Mesenchymal stem cell (in vitro differentiated cells and primary cell): ENCODE data around the gene NFATC3.
A peak's percentile ranks its signal among the peaks of the same experiment; 100 is the strongest.

ENCODE experiments used
- DNase-seq: peaks from one replicate; pipeline ENCODE4 v3.0.0-alpha.2; 2013
- H2AFZ ChIP-seq: one replicate; pipeline ENCODE4 v1.6.1; 2013; ENCODE audit warnings: low read depth, mild to moderate bottlenecking, control low read depth, inconsistent platforms, low read length, moderate library complexity
- H2AK5ac ChIP-seq: 2 replicates; pipeline ENCODE4 v1.6.1; 2013; ENCODE audit warnings: low read length, moderate library complexity, mild to moderate bottlenecking, inconsistent platforms; ENCODE audit not compliant: severe bottlenecking
- H2BK120ac ChIP-seq: one replicate; pipeline ENCODE4 v1.6.1; 2013; ENCODE audit warnings: low read depth, mild to moderate bottlenecking, inconsistent platforms, low read length, moderate library complexity
- H2BK12ac ChIP-seq, 2 experiments: one replicate each; pipeline ENCODE4 v1.6.1; 2013; ENCODE audit warnings: inconsistent platforms in 2 of 2, low read length in 2 of 2, mild to moderate bottlenecking in 2 of 2, moderate library complexity in 2 of 2, control low read depth in 1 of 2
- H2BK15ac ChIP-seq: one replicate; pipeline ENCODE4 v1.6.1; 2013; ENCODE audit warnings: mild to moderate bottlenecking, low read depth, inconsistent platforms; ENCODE audit not compliant: poor library complexity, severe bottlenecking
- H2BK5ac ChIP-seq: 2 replicates; pipeline ENCODE4 v1.6.1; 2013; ENCODE audit warnings: low read depth, mild to moderate bottlenecking, low read length, control low read depth, inconsistent platforms; ENCODE audit not compliant: poor library complexity, severe bottlenecking
- H3K14ac ChIP-seq, 2 experiments: one replicate each; pipeline ENCODE4 v1.6.1; 2013; ENCODE audit warnings: inconsistent platforms in 2 of 2, low read length in 2 of 2, control low read depth in 1 of 2, mild to moderate bottlenecking in 1 of 2, moderate library complexity in 1 of 2
- H3K18ac ChIP-seq, 2 experiments: one replicate each; pipeline ENCODE4 v1.6.1; 2013; ENCODE audit warnings: inconsistent platforms in 2 of 2, low read length in 2 of 2, control low read depth in 1 of 2, low read depth in 1 of 2, mild to moderate bottlenecking in 1 of 2
- H3K23ac ChIP-seq, 2 experiments: one replicate each; pipeline ENCODE4 v1.6.1; 2013; ENCODE audit warnings: inconsistent platforms in 2 of 2, low read length in 2 of 2, mild to moderate bottlenecking in 2 of 2, moderate library complexity in 2 of 2, control low read depth in 1 of 2
- H3K27ac ChIP-seq: 2 replicates; pipeline ENCODE4 v1.5.1; 2013; ENCODE audit warnings: mild to moderate bottlenecking, moderate library complexity, low read length, control low read depth, inconsistent platforms; ENCODE audit not compliant: poor library complexity, severe bottlenecking
- H3K27me3 ChIP-seq, 2 experiments: 2 replicates each; pipeline versions ENCODE4 v1.6.1 to v1.7.0; 2013; ENCODE audit warnings: low read length in 2 of 2, mild to moderate bottlenecking in 2 of 2, moderate library complexity in 2 of 2, control low read depth in 1 of 2, inconsistent platforms in 1 of 2; ENCODE audit not compliant: control insufficient read depth in 1 of 2, insufficient read depth in 1 of 2
- H3K36me3 ChIP-seq, 2 experiments: 2 replicates each; pipeline versions ENCODE4 v1.6.1 to v1.7.0; 2013; ENCODE audit warnings: low read length in 2 of 2, control low read depth in 1 of 2, inconsistent platforms in 1 of 2, low read depth in 1 of 2, mild to moderate bottlenecking in 1 of 2; ENCODE audit not compliant: insufficient read depth in 2 of 2, control insufficient read depth in 1 of 2
- H3K4ac ChIP-seq, 2 experiments: one replicate each; pipeline ENCODE4 v1.6.1; 2013; ENCODE audit warnings: inconsistent platforms in 2 of 2, low read length in 2 of 2, mild to moderate bottlenecking in 2 of 2, moderate library complexity in 2 of 2, control low read depth in 1 of 2, low read depth in 1 of 2
- H3K4me1 ChIP-seq: 2 replicates; pipeline ENCODE4 v1.6.1; 2013; ENCODE audit warnings: low read depth, low read length, control low read depth; ENCODE audit not compliant: control insufficient read depth, insufficient read depth
- H3K4me2 ChIP-seq: 2 replicates; pipeline ENCODE4 v1.6.1; 2013; ENCODE audit warnings: low read length, mild to moderate bottlenecking, inconsistent platforms; ENCODE audit not compliant: poor library complexity, severe bottlenecking
- H3K4me3 ChIP-seq, 2 experiments: 2 replicates each; pipeline versions ENCODE4 v1.5.1 to v1.7.0; 2013; ENCODE audit warnings: low read length in 2 of 2, mild to moderate bottlenecking in 2 of 2, control low read depth in 1 of 2, low read depth in 1 of 2; ENCODE audit not compliant: insufficient read depth in 1 of 2
- H3K79me1 ChIP-seq: replicated peaks from 2 replicates; pipeline ENCODE4 v1.6.1; 2013; ENCODE audit warnings: mild to moderate bottlenecking, control low read depth, low read length, inconsistent platforms; ENCODE audit not compliant: poor library complexity, severe bottlenecking
- H3K9ac ChIP-seq: 2 replicates; pipeline ENCODE4 v1.7.0; 2013; ENCODE audit warnings: mild to moderate bottlenecking, low read length, moderate library complexity
- H3K9me3 ChIP-seq: 2 replicates; pipeline ENCODE4 v1.7.0; 2013; ENCODE audit warnings: mild to moderate bottlenecking, low read length; ENCODE audit not compliant: control insufficient read depth
- H4K8ac ChIP-seq: one replicate; pipeline ENCODE4 v1.6.1; 2013; ENCODE audit warnings: inconsistent platforms, mild to moderate bottlenecking, low read length, moderate library complexity
- H4K91ac ChIP-seq: one replicate; pipeline ENCODE4 v1.6.1; 2013; ENCODE audit warnings: mild to moderate bottlenecking, low read length, inconsistent platforms
- WGBS: methylation state at CpG from one replicate; pipeline ENCODE4 v1.1.7; 2013; ENCODE audit warnings: mixed read lengths; 5-methylcytosine and 5-hydroxymethylcytosine counted together

NFATC3 gene

GRCh38 chr16:68231384-68232136 lies 146.4 kb downstream of the NFATC3 start:
- H3K9me3 ChIP-seq = no peaks in the 10 kb centered on the region
- no peak overlapping the region for H3K4me2 ChIP-seq
- peak overlapping the region; percentile 12 for H4K91ac ChIP-seq
- no peak overlapping the region for H3K4ac ChIP-seq
- no peak overlapping the region for H3K27ac ChIP-seq
- no peak overlapping the region for H2AK5ac ChIP-seq
- no peak overlapping the region for H3K9ac ChIP-seq
- H4K8ac ChIP-seq = no peak overlapping the region
- WGBS = 94% methylated on average over 24 of the region's 26 CpGs
- no peak overlapping the region for H3K23ac ChIP-seq
- H2AFZ ChIP-seq = no peak overlapping the region
- H3K27me3 ChIP-seq = peaks cover 10 to 14% of the 10 kb centered on the region in 2 experiments
- DNase-seq = no peak
- no peak overlapping the region for H3K14ac ChIP-seq
- H3K4me1 ChIP-seq = peaks cover 27% of the 10 kb centered on the region
- H3K36me3 ChIP-seq = peaks cover 5 to 32% of the 10 kb centered on the region in 2 experiments
- H2BK15ac ChIP-seq = no peak overlapping the region
- H2BK120ac ChIP-seq = no peak overlapping the region
- H3K18ac ChIP-seq = no peak overlapping the region
- no peak overlapping the region for H3K4me3 ChIP-seq
- no peaks in the 10 kb centered on the region for H3K79me1 ChIP-seq
- no peak overlapping the region for H2BK5ac ChIP-seq
- no peak overlapping the region for H2BK12ac ChIP-seq

GRCh38 chr16:68232335-68232734 lies 147.2 kb downstream of the NFATC3 start:
- peaks cover 33% of the 10 kb centered on the region for H3K4me1 ChIP-seq
- H4K91ac ChIP-seq = peak overlapping the region; percentile 9
- H3K79me1 ChIP-seq = no peaks in the 10 kb centered on the region
- no peak overlapping the region for H2BK120ac ChIP-seq
- no peak overlapping the region for H3K27ac ChIP-seq
- H2BK5ac ChIP-seq = no peak overlapping the region
- no peak overlapping the region for H3K4me2 ChIP-seq
- no peak overlapping the region for H3K9ac ChIP-seq
- no peaks in the 10 kb centered on the region for H3K9me3 ChIP-seq
- WGBS = 95% methylated on average over 16 of the region's 16 CpGs
- peaks cover 0 to 32% of the 10 kb centered on the region in 2 experiments for H3K36me3 ChIP-seq
- no peak overlapping the region for H3K4ac ChIP-seq
- no peak overlapping the region for H2BK12ac ChIP-seq
- H3K27me3 ChIP-seq = peaks cover 13 to 17% of the 10 kb centered on the region in 2 experiments
- no peak overlapping the region for H4K8ac ChIP-seq
- H3K4me3 ChIP-seq = no peak overlapping the region
- H3K23ac ChIP-seq = no peak overlapping the region
- H2BK15ac ChIP-seq = no peak overlapping the region
- H3K14ac ChIP-seq = no peak overlapping the region
- H2AFZ ChIP-seq = no peak overlapping the region
- H2AK5ac ChIP-seq = no peak overlapping the region
- DNase-seq = no peak
- H3K18ac ChIP-seq = no peak overlapping the region

- Histone ChIP-seq H2BK5ac (no peak overlapping the region), H3K79me1 (no peaks in the 10 kb centered on the region), H2AK5ac (no peak overlapping the region), H3K23ac (no peak overlapping the region), H2BK15ac (no peak overlapping the region), H3K9me3 (no peaks in the 10 kb centered on the region), H3K4me3 (no peak overlapping the region), H2BK120ac (no peak overlapping the region), H3K4me2 (no peak overlapping the region), H3K14ac (no peak overlapping the region), H3K4me1 (peaks cover 34% of the 10 kb centered on the region), H3K36me3 (peaks cover 0 to 30% of the 10 kb centered on the region in 2 experiments), H2AFZ (no peak overlapping the region), H4K91ac (no peak overlapping the region), H3K4ac (no peak overlapping the region), H3K9ac (no peak overlapping the region), H3K27me3 (peaks cover 13 to 17% of the 10 kb centered on the region in 2 experiments), H3K27ac (no peak overlapping the region), H4K8ac (no peak overlapping the region), H2BK12ac (no peak overlapping the region), H3K18ac (no peak overlapping the region)
- WGBS = 96% methylated on average over 5 of the region's 5 CpGs
- DNase-seq = no peak
These were observed 148.1 kb downstream of the NFATC3 start for GRCh38 chr16:68233085-68233834.

- Histone ChIP-seq H2AK5ac (no peak overlapping the region), H3K4me3 (no peak overlapping the region), H3K23ac (no peak overlapping the region), H3K9ac (no peak overlapping the region), H3K4me1 (peaks cover 34% of the 10 kb centered on the region), H3K36me3 (peaks cover 0 to 30% of the 10 kb centered on the region in 2 experiments), H3K9me3 (no peaks in the 10 kb centered on the region), H3K79me1 (no peaks in the 10 kb centered on the region), H2BK120ac (no peak overlapping the region), H3K4ac (no peak overlapping the region), H2BK12ac (no peak overlapping the region), H4K8ac (no peak overlapping the region), H2BK5ac (no peak overlapping the region), H3K27me3 (peaks cover 13 to 17% of the 10 kb centered on the region in 2 experiments), H3K18ac (no peak overlapping the region), H3K4me2 (no peak overlapping the region), H2BK15ac (no peak overlapping the region), H4K91ac (peak overlapping the region; percentile 34), H3K14ac (no peak overlapping the region), H3K27ac (no peak overlapping the region), H2AFZ (no peak overlapping the region)
- DNase-seq = no peak
- WGBS = 83% methylated on average over 7 of the region's 8 CpGs
These were observed 148.6 kb downstream of the NFATC3 start for GRCh38 chr16:68233835-68234187.
